Endothelial cell of umbilical vein (primary cell): ENCODE measurements around the gene C2CD3.

ENCODE experiments used
- EZH2 ChIP-seq: IDR thresholded peaks from 2 replicates; pipeline ENCODE4 v1.6.1; 2012; ENCODE audit warnings: borderline replicate concordance, low read depth, mild to moderate bottlenecking, moderate library complexity, low read length, inconsistent platforms; ENCODE audit not compliant: severe bottlenecking
- FOS ChIP-seq: IDR thresholded peaks from 2 replicates; pipeline ENCODE4 v1.6.1; 2011; ENCODE audit warnings: mild to moderate bottlenecking, low read length, moderate library complexity, borderline replicate concordance; ENCODE audit not compliant: insufficient read depth
- POLR2A ChIP-seq: IDR thresholded peaks from 2 replicates; pipeline ENCODE4 v1.6.1; 2012; ENCODE audit warnings: low read depth, mild to moderate bottlenecking, control low read depth, low read length
- POLR2AphosphoS5 ChIP-seq: IDR thresholded peaks from 2 replicates; pipeline ENCODE4 v1.6.1; 2012; ENCODE audit warnings: low read depth, mild to moderate bottlenecking, control low read depth, low read length, moderate library complexity; ENCODE audit not compliant: insufficient read depth
- TF ChIP-seq, protein P1 (sequence below), 2 donors: IDR thresholded peaks; 1 replicate in 1 of 2; 2 replicates in 1 of 2; pipeline ENCODE4 v1.5.1; 2011; ENCODE audit warnings: low read length in 2 of 2, mild to moderate bottlenecking in 2 of 2, moderate library complexity in 2 of 2, control low read depth in 1 of 2, inconsistent platforms in 1 of 2, low read depth in 1 of 2; ENCODE audit not compliant: insufficient read depth in 1 of 2; ENCODE audit errors: extremely low read depth in 1 of 2
- TF ChIP-seq, protein P2 (sequence below): IDR thresholded peaks from 2 replicates; pipeline ENCODE4 v1.6.1; 2011; ENCODE audit not compliant: insufficient read depth, insufficient read length

DNA sequence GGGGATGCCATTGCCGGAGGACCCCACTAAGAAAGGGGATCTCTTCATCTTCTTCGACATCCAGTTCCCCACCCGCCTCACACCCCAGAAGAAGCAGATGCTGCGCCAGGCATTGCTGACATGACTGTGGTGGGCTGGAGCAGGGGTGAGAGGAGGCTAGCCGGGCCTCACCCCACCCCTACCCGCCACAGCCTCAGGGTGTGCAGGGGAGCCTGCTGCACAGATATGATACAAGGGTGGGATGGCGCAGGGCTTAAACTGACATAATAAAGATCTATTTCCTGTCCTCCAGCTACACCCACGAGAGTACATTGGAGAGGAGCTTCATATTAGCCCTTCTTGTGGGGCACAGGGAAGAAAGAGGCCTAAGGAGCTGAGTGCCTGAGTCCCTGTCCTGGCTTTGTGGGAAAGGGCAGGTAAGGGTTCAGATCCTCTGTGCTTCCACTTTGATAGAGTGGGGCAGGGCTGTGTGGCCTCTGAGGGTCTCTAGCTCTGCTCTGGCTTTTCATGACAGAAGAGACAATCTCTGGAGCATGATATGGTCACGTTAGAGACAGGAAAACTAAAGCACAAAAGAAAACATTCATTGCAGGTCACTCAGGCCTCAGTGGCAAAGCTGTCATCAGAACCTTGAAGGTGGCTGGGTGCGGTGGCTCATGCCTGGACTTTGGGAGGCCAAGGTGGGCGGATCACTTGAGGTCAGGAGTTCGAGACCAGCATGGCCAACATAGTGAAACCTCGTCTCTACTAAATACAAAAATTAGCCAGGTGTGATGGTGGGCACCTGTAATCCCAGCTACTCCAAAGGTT lies 200.6 kb downstream of the C2CD3 start:
- TF ChIP-seq, protein P1, sequence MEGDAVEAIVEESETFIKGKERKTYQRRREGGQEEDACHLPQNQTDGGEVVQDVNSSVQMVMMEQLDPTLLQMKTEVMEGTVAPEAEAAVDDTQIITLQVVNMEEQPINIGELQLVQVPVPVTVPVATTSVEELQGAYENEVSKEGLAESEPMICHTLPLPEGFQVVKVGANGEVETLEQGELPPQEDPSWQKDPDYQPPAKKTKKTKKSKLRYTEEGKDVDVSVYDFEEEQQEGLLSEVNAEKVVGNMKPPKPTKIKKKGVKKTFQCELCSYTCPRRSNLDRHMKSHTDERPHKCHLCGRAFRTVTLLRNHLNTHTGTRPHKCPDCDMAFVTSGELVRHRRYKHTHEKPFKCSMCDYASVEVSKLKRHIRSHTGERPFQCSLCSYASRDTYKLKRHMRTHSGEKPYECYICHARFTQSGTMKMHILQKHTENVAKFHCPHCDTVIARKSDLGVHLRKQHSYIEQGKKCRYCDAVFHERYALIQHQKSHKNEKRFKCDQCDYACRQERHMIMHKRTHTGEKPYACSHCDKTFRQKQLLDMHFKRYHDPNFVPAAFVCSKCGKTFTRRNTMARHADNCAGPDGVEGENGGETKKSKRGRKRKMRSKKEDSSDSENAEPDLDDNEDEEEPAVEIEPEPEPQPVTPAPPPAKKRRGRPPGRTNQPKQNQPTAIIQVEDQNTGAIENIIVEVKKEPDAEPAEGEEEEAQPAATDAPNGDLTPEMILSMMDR (IDR thresholded peaks at IDR 0.05; ENCODE audit: extremely low read depth in 1 of 2, insufficient read depth in 1 of 2, low read depth in 1 of 2, low read length in 2 of 2) = no peak
- TF ChIP-seq POLR2A (no peak), POLR2AphosphoS5 (no peak), EZH2 (no peak), FOS (no peak)
- TF ChIP-seq, protein P2, sequence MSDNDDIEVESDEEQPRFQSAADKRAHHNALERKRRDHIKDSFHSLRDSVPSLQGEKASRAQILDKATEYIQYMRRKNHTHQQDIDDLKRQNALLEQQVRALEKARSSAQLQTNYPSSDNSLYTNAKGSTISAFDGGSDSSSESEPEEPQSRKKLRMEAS = no peak
